ENCODE results near the gene ARPC4.

Gene ARPC4

DNA sequence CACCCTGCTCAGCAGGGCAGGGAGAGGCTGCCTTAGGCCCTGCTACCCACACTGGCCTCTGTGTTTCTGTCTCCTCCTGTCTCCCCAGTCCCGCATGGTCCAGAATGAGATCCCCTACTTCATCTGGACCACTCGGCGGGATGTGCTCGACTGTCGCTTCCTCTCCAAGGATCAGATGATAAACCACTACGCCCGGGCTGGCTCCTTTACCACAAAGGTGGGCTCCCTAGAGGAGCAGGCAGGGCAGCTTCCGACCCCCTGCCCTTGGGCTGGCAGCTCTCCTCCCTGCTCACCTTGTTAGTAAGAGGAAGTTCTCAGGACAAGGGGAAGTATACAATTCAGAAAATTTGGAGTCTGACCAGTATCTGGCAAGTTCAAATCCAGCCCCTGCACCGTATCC lies 23.1 kb downstream of the ARPC4 start:
- Histone ChIP-seq H3K9me3 (ENCODE audit: control insufficient read depth in 1 of 2, low read length in 2 of 2) (no peaks in the 10 kb centered on the region), H3K27ac (ENCODE audit: low read depth, low read length) (no peak overlapping the region), H3K36me3 (ENCODE audit: control insufficient read depth in 1 of 2, insufficient read depth in 2 of 2, low read length in 2 of 2) (peaks cover 0 to 5% of the 10 kb centered on the region in 2 donors), H3K4me3 (ENCODE audit: low read depth in 1 of 2, low read length in 2 of 2) (no peak overlapping the region), H3K4me1 (ENCODE audit: control insufficient read depth in 1 of 2, insufficient read depth in 2 of 2, low read length in 2 of 2) (peaks cover under 1% of the 10 kb centered on the region in 2 donors), H3K27me3 (ENCODE audit: control insufficient read depth in 1 of 2, insufficient read depth in 2 of 2, low read length in 2 of 2) (no peaks in the 10 kb centered on the region), H3K9ac (ENCODE audit: low read depth in 1 of 2, low read length in 2 of 2) (no peak overlapping the region)

DNA sequence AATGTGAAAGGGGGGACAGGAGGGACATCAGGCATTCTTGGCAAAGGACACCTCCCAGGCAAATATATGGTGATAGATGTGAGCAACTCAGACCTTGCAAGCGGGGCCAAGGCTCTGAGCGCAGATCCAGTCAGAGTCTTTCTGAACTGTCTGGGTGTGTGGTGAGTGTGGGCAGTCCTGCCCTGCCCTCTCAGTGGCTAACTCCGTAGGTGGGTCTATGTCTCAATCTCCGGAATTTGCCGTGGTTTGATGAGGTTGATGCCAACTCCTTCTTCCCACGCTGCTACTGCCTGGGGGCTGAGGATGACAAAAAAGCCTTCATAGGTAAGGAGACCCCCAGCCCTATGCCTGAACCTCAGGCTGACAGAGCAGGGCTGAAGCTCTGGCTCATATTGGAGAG lies 24.6 kb downstream of the ARPC4 start:
- H3K9me3 ChIP-seq (ENCODE audit: control insufficient read depth in 1 of 2, low read length in 2 of 2), result no peaks in the 10 kb centered on the region
- H3K4me1 ChIP-seq (ENCODE audit: control insufficient read depth in 1 of 2, insufficient read depth in 2 of 2, low read length in 2 of 2), result no peaks in the 10 kb centered on the region
- no peak overlapping the region for H3K4me3 ChIP-seq (ENCODE audit: low read depth in 1 of 2, low read length in 2 of 2)
- H3K36me3 ChIP-seq (ENCODE audit: control insufficient read depth in 1 of 2, insufficient read depth in 2 of 2, low read length in 2 of 2), result peaks cover 0 to 5% of the 10 kb centered on the region in 2 donors
- H3K9ac ChIP-seq (ENCODE audit: low read depth in 1 of 2, low read length in 2 of 2), result no peak overlapping the region
- H3K27me3 ChIP-seq (ENCODE audit: control insufficient read depth in 1 of 2, insufficient read depth in 2 of 2, low read length in 2 of 2), result no peaks in the 10 kb centered on the region
- no peak overlapping the region for H3K27ac ChIP-seq (ENCODE audit: low read depth, low read length)

DNA sequence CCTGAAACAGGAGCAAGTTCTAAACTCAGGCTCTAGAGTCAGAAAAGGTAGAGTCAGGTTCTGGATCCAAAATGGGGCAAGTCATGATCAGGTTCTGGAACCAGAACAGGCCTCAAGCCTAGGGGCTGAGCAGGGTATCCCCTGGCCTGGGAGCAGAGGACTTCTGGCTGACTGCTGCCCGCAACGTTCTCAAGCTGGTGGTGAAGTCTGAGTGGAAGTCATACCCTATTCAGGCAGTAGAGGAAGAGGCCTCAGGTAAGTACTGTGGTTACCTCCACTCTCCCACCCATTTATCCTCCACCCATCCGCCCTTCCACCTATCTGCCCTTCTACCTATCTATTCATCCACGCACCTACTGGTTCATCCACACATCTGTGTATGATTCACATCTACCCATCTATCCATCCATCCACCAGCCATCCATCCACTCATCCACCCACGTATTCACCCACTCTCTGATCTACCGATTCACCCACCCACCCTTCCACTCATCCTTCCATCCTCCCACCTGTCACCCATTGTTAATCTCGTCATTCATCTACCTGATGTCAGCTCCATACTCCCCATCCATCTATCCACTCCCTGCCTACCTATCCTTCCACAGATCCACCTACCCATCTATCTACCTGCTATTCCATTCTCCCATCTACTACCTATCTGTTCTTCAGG lies 25.9 kb downstream of the ARPC4 start:
- no peak overlapping the region for H3K9ac ChIP-seq (ENCODE audit: low read depth in 1 of 2, low read length in 2 of 2)
- H3K36me3 ChIP-seq (ENCODE audit: control insufficient read depth in 1 of 2, insufficient read depth in 2 of 2, low read length in 2 of 2), result peaks cover 0 to 5% of the 10 kb centered on the region in 2 donors
- no peak overlapping the region for H3K27ac ChIP-seq (ENCODE audit: low read depth, low read length)
- H3K27me3 ChIP-seq (ENCODE audit: control insufficient read depth in 1 of 2, insufficient read depth in 2 of 2, low read length in 2 of 2), result no peaks in the 10 kb centered on the region
- no peaks in the 10 kb centered on the region for H3K9me3 ChIP-seq (ENCODE audit: control insufficient read depth in 1 of 2, low read length in 2 of 2)
- H3K4me1 ChIP-seq (ENCODE audit: control insufficient read depth in 1 of 2, insufficient read depth in 2 of 2, low read length in 2 of 2), result no peaks in the 10 kb centered on the region
- H3K4me3 ChIP-seq (ENCODE audit: low read depth in 1 of 2, low read length in 2 of 2), result no peak overlapping the region

DNA sequence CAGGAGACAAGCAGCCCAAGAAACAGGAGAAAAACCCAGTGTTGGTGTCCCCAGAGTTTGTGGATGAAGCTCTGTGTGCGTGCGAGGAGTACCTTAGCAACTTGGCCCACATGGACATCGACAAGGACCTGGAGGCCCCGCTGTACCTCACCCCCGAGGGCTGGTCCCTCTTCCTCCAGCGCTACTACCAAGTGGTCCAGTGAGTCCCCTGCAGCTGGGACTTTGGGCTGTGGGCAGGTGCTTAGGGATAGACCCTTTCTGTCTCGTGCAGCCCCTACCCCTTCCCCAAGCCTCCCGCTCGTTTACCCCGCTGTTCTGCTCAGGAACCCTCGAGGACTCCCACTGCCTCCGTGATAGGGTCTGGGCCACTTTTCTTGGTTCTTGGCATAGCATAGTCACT lies 27.7 kb downstream of the ARPC4 start:
- Histone ChIP-seq H3K9me3 (ENCODE audit: control insufficient read depth in 1 of 2, low read length in 2 of 2) (no peaks in the 10 kb centered on the region), H3K36me3 (ENCODE audit: control insufficient read depth in 1 of 2, insufficient read depth in 2 of 2, low read length in 2 of 2) (peaks cover 0 to 5% of the 10 kb centered on the region in 2 donors), H3K27ac (ENCODE audit: low read depth, low read length) (no peak overlapping the region), H3K4me3 (ENCODE audit: low read depth in 1 of 2, low read length in 2 of 2) (no peak overlapping the region), H3K27me3 (ENCODE audit: control insufficient read depth in 1 of 2, insufficient read depth in 2 of 2, low read length in 2 of 2) (no peaks in the 10 kb centered on the region), H3K9ac (ENCODE audit: low read depth in 1 of 2, low read length in 2 of 2) (no peak overlapping the region), H3K4me1 (ENCODE audit: control insufficient read depth in 1 of 2, insufficient read depth in 2 of 2, low read length in 2 of 2) (peaks cover 3 to 5% of the 10 kb centered on the region in 2 donors)

DNA sequence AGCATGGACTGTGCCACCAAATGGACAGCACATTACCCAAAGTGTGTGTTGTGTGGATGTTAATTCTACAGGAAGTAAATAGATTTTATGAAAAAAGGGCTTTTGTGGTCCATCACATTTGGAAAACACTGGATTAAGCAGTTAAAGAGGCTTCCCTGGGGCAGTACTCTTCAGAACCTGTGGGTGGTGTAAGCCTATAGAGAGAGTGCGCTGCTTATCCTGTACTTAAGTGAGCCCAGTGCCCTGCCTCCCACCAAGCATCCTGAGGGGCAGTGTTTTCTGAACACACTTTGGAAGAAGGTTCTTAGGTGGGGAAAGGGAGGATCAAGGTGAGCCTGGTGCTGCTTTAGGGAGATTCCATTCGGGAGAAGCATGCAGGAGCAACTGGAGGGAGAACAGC lies 28.1 kb downstream of the ARPC4 start:
- peaks cover 5 to 8% of the 10 kb centered on the region in 2 donors for H3K4me1 ChIP-seq (ENCODE audit: control insufficient read depth in 1 of 2, insufficient read depth in 2 of 2, low read length in 2 of 2)
- H3K36me3 ChIP-seq (ENCODE audit: control insufficient read depth in 1 of 2, insufficient read depth in 2 of 2, low read length in 2 of 2), result peaks cover 0 to 5% of the 10 kb centered on the region in 2 donors
- no peaks in the 10 kb centered on the region for H3K27me3 ChIP-seq (ENCODE audit: control insufficient read depth in 1 of 2, insufficient read depth in 2 of 2, low read length in 2 of 2)
- no peak overlapping the region for H3K9ac ChIP-seq (ENCODE audit: low read depth in 1 of 2, low read length in 2 of 2)
- no peak overlapping the region for H3K4me3 ChIP-seq (ENCODE audit: low read depth in 1 of 2, low read length in 2 of 2)
- H3K27ac ChIP-seq (ENCODE audit: low read depth, low read length), result no peak overlapping the region
- no peaks in the 10 kb centered on the region for H3K9me3 ChIP-seq (ENCODE audit: control insufficient read depth in 1 of 2, low read length in 2 of 2)

DNA sequence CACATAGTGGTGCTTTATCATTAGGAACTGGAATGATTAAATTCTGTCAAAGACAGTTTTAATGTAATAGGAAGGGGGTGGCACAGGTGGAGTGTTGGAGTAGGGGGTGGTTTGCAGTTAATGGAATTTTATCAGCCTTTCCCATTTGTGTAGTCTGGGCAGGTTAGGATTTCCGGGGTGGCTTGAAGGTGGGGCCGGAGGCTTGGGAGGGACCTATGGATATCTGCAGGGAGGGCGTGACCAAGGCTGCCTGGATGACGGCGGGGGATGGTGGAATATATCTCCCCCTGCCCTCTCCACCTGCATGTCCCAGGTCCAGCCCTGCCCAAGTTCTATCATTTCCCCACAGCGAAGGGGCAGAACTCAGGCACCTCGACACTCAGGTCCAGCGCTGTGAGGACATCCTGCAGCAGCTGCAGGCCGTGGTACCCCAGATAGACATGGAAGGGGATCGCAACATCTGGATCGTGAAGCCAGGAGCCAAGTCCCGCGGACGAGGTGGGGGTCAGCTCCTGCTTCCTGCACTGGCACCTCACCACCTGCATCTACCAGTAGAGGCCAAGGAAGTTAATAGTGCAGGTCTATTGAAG lies 32.7 kb downstream of the ARPC4 start:
- peaks cover 4 to 8% of the 10 kb centered on the region in 2 donors for H3K36me3 ChIP-seq (ENCODE audit: control insufficient read depth in 1 of 2, insufficient read depth in 2 of 2, low read length in 2 of 2)
- H3K27me3 ChIP-seq (ENCODE audit: control insufficient read depth in 1 of 2, insufficient read depth in 2 of 2, low read length in 2 of 2), result no peaks in the 10 kb centered on the region
- no peaks in the 10 kb centered on the region for H3K9me3 ChIP-seq (ENCODE audit: control insufficient read depth in 1 of 2, low read length in 2 of 2)
- H3K4me3 ChIP-seq (ENCODE audit: low read depth in 1 of 2, low read length in 2 of 2), result no peak overlapping the region
- peaks cover 5 to 8% of the 10 kb centered on the region in 2 donors for H3K4me1 ChIP-seq (ENCODE audit: control insufficient read depth in 1 of 2, insufficient read depth in 2 of 2, low read length in 2 of 2)
- H3K27ac ChIP-seq (ENCODE audit: low read depth, low read length), result no peak overlapping the region
- H3K9ac ChIP-seq (ENCODE audit: low read depth in 1 of 2, low read length in 2 of 2), result no peak overlapping the region

DNA sequence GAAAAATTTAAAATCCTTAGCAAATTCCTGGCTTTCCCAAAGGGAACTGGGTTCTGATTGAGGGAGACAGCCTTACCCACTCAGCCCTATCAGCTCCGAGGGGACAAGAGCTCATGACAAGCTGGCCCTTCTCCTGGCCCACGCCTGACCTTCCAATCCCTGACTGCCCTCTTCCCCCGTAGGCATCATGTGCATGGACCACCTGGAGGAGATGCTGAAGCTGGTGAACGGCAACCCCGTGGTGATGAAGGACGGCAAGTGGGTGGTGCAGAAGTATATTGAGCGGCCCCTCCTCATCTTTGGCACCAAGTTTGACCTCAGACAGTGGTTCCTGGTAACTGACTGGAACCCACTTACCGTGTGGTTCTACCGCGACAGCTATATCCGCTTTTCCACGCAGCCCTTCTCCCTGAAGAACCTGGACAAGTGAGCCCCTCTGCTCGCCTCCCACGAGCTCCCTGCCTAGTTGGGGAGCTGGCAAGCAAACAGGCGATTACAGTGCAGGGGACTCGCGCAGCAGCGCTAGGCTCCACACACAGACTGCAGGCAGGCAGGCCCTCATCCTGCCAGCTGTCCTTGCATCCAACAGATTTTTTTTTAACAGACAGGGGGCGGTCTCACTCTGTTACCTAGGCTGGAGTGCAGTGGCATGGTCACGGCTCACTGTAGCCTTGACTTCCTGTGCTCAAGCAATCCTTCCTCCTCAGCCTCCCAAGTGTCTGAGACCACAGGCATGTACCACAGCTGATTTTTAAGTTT lies 34.1 kb downstream of the ARPC4 start:
- Histone ChIP-seq H3K4me1 (ENCODE audit: control insufficient read depth in 1 of 2, insufficient read depth in 2 of 2, low read length in 2 of 2) (peaks cover 5 to 8% of the 10 kb centered on the region in 2 donors), H3K9ac (ENCODE audit: low read depth in 1 of 2, low read length in 2 of 2) (no peak overlapping the region), H3K4me3 (ENCODE audit: low read depth in 1 of 2, low read length in 2 of 2) (no peak overlapping the region), H3K9me3 (ENCODE audit: control insufficient read depth in 1 of 2, low read length in 2 of 2) (no peaks in the 10 kb centered on the region), H3K36me3 (ENCODE audit: control insufficient read depth in 1 of 2, insufficient read depth in 2 of 2, low read length in 2 of 2) (peaks cover 8% of the 10 kb centered on the region in 2 donors), H3K27me3 (ENCODE audit: control insufficient read depth in 1 of 2, insufficient read depth in 2 of 2, low read length in 2 of 2) (no peaks in the 10 kb centered on the region), H3K27ac (ENCODE audit: low read depth, low read length) (no peak overlapping the region)

DNA sequence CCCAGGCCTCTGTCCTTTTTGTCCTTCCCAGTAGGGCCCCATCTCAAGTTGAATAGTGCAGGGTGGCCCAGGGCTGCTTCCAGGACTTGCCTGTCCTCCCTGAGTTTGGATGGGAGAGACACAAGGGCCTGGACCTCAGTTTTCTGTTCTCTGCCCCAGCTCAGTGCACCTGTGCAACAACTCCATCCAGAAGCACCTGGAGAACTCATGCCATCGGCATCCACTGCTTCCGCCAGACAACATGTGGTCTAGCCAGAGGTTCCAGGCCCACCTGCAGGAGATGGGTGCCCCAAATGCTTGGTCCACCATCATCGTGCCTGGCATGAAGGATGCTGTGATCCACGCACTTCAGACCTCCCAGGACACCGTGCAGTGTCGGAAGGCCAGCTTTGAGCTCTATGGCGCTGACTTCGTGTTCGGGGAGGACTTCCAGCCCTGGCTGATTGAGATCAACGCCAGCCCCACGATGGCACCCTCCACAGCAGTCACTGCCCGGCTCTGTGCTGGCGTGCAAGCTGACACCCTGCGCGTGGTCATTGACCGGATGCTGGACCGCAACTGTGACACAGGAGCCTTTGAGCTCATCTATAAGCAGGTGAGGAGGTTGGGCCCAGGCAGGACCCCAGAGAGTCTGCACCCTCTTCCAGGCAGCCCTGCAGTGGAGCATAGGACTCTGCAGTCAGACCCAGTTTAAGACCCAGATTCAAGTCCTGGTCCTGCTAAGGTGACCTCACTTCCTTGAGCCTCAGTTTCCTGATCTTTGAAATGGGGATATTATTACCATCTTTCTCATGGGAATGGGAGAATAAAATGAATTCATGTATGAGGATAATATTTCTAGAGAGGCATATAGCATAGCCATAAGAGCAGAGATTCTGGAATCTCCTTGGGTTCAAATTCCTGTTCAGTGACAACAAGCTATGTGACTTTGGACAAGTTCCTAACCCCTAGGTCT lies 36.2 kb downstream of the ARPC4 start:
- Histone ChIP-seq H3K4me1 (ENCODE audit: control insufficient read depth in 1 of 2, insufficient read depth in 2 of 2, low read length in 2 of 2) (peaks cover 5 to 8% of the 10 kb centered on the region in 2 donors), H3K27ac (ENCODE audit: low read depth, low read length) (no peak overlapping the region), H3K27me3 (ENCODE audit: control insufficient read depth in 1 of 2, insufficient read depth in 2 of 2, low read length in 2 of 2) (no peaks in the 10 kb centered on the region), H3K9me3 (ENCODE audit: control insufficient read depth in 1 of 2, low read length in 2 of 2) (no peaks in the 10 kb centered on the region), H3K4me3 (ENCODE audit: low read depth in 1 of 2, low read length in 2 of 2) (no peak overlapping the region), H3K9ac (ENCODE audit: low read depth in 1 of 2, low read length in 2 of 2) (no peak overlapping the region), H3K36me3 (ENCODE audit: control insufficient read depth in 1 of 2, insufficient read depth in 2 of 2, low read length in 2 of 2) (peaks cover 16 to 21% of the 10 kb centered on the region in 2 donors)

DNA sequence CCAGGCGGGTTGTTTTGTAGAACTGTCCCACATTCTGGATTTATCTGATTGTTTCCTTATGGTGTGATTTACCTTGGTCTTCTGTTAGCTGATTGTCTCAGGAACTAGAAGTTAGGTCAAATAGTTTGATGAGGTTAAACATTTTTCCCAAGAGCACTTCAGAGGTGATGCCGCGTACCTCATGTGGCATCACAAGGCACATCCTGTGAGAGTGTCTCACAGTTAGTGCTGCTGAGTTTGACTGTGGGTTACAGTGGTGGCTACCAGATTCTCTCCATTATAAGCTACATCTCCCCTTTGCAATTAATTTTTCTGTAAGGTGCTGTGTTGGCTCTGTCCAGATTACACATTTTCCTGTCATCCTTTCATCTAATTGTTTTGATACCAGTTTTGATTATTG lies 38.4 kb downstream of the ARPC4 start:
- Histone ChIP-seq H3K4me3 (ENCODE audit: low read depth in 1 of 2, low read length in 2 of 2) (no peak overlapping the region), H3K27ac (ENCODE audit: low read depth, low read length) (no peak overlapping the region), H3K9me3 (ENCODE audit: control insufficient read depth in 1 of 2, low read length in 2 of 2) (no peaks in the 10 kb centered on the region), H3K27me3 (ENCODE audit: control insufficient read depth in 1 of 2, insufficient read depth in 2 of 2, low read length in 2 of 2) (no peaks in the 10 kb centered on the region), H3K36me3 (ENCODE audit: control insufficient read depth in 1 of 2, insufficient read depth in 2 of 2, low read length in 2 of 2) (peaks cover 16 to 40% of the 10 kb centered on the region in 2 donors), H3K9ac (ENCODE audit: low read depth in 1 of 2, low read length in 2 of 2) (no peak overlapping the region), H3K4me1 (ENCODE audit: control insufficient read depth in 1 of 2, insufficient read depth in 2 of 2, low read length in 2 of 2) (no peaks in the 10 kb centered on the region)

Measured in duodenal mucosa (tissue), 2 donors.